K562 (cell line): ENCODE data around the gene CCDC136.

Source experiments
- CBX1 ChIP-seq: sonication (generic); IDR thresholded peaks from 2 replicates; pipeline ENCODE4 v1.6.1; 2016; ENCODE audit warnings: antibody characterized with exemption, low read depth, mild to moderate bottlenecking
- ETS2 ChIP-seq: IDR thresholded peaks from 2 replicates; pipeline ENCODE4 v1.6.1; 2016; ENCODE audit warnings: borderline replicate concordance, missing genetic modification characterization, mild to moderate bottlenecking, moderate library complexity, missing compliant biosample characterization; ENCODE audit not compliant: poor library complexity, severe bottlenecking
- GABPA ChIP-seq: fragments of 200-800 bp; sonication (Bioruptor generic); conservative IDR thresholded peaks from 2 replicates; pipeline ENCODE4 v1.6.1; 2016; ENCODE audit warnings: low read depth, missing genetic modification characterization, missing compliant biosample characterization
- HNRNPLL ChIP-seq: fragments of 200-400 bp; formaldehyde crosslinking; IDR thresholded peaks from 2 replicates; pipeline ENCODE4 v1.6.1; 2017; ENCODE audit warnings: low read length, low read depth, mild to moderate bottlenecking; ENCODE audit not compliant: poor library complexity, severe bottlenecking
- KDM2B ChIP-seq: fragments of 250-450 bp; sonication (Bioruptor Pico); IDR thresholded peaks from 2 replicates; pipeline ENCODE4 v1.8.0; 2021; ENCODE audit warnings: mild to moderate bottlenecking, moderate library complexity
- MTF1 ChIP-seq: fragments of 250-450 bp; sonication (Bioruptor Pico); IDR thresholded peaks from 2 replicates; pipeline ENCODE4 v1.9.0; 2021; ENCODE audit warnings: moderate library complexity, mild to moderate bottlenecking, inconsistent platforms, borderline replicate concordance
- PHF21A ChIP-seq: fragments of 450-650 bp; IDR thresholded peaks from 2 replicates; pipeline ENCODE4 v1.6.1; 2017; ENCODE audit warnings: low read depth, borderline replicate concordance
- POLR2AphosphoS5 ChIP-seq: IDR thresholded peaks from 2 replicates; pipeline ENCODE4 v1.6.1; 2011; ENCODE audit warnings: mild to moderate bottlenecking, low read depth, low read length, moderate library complexity; ENCODE audit not compliant: control insufficient read depth, insufficient read depth
- RCOR1 ChIP-seq, 2 experiments: IDR thresholded peaks; 2 replicates each; pipeline ENCODE4 v1.6.1; 2012; ENCODE audit warnings: low read depth in 2 of 2, low read length in 2 of 2, borderline replicate concordance in 1 of 2, improper control_type of control experiment in 1 of 2
- SMC3 ChIP-seq: conservative IDR thresholded peaks from 2 replicates; pipeline ENCODE4 v1.6.1; 2011; ENCODE audit warnings: low read depth, low read length, improper control_type of control experiment; ENCODE audit not compliant: insufficient read depth
- ZZZ3 ChIP-seq: fragments of 450-650 bp; IDR thresholded peaks from 2 replicates; pipeline ENCODE4 v1.6.1; 2016; ENCODE audit warnings: antibody characterized with exemption, mild to moderate bottlenecking, moderate library complexity
- TF ChIP-seq, protein P1 (sequence below): fragments of 450-650 bp; IDR thresholded peaks from 2 replicates; pipeline ENCODE4 v1.6.1; 2017; ENCODE audit warnings: antibody characterized with exemption, mild to moderate bottlenecking
- TF ChIP-seq, protein P2 (sequence below), 2 experiments: fragments of 450-650 bp; formaldehyde crosslinking in 1 of 2; IDR thresholded peaks; 2 replicates each; pipeline versions ENCODE4 v1.4.0 to v1.6.1; 2014 to 2020; ENCODE audit warnings: mild to moderate bottlenecking in 2 of 2, borderline replicate concordance in 1 of 2, low read depth in 1 of 2
- TF ChIP-seq, protein P3 (sequence below): sonication (generic); formaldehyde crosslinking; IDR thresholded peaks from 2 replicates; pipeline ENCODE4 v1.8.1; 2023; ENCODE audit warnings: mild to moderate bottlenecking, missing genetic modification reagents

DNA sequence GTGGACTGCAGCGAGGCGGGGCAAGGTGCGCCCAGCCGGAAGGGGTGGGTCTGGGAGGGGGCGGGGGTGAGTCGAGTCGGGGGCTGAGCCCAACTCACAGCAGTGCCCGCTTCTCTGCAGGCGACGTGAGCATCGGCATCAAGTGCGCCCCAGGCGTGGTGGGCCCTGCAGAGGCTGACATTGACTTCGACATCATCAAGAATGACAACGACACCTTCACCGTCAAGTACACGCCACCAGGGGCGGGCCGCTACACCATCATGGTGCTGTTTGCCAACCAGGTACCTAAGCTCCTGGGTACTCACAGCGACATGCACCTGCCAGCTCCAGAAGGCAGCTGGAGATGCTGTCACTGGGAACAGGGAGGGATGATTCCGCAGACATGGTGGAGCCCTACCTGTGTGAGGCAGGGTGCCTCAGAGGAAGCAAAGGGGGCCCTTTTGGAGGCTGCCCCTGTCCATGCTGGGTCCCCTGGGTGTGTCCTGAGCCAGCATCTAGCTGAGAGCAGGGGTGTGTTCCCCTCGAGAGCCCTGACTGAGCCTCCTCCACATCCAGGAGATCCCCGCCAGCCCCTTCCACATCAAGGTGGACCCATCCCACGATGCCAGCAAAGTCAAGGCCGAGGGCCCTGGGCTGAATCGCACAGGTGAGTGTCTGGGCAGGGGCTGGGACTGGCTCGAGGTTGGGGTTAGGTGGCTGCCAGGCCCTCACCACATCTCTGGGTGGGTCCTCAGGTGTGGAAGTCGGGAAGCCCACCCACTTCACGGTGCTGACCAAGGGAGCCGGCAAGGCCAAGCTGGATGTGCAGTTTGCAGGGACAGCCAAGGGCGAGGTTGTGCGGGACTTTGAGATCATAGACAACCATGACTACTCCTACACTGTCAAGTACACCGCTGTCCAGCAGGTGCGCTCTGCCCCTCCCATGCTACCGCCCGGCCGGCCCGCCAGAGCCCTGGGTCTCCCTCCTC, 51.2 kb downstream of the CCDC136 start:
- TF ChIP-seq SMC3 (no peak), MTF1 (CRISPR knock-in tag) (no peak), PHF21A (no peak), GABPA (tag) (no peak), POLR2AphosphoS5 (no peak), ETS2 (tag) (no peak), HNRNPLL (no peak), CBX1 (no peak), RCOR1 (IDR thresholded peaks at IDR 0.05; ENCODE audit: borderline replicate concordance in 1 of 2, low read depth in 2 of 2, low read length in 2 of 2) (no peak), KDM2B (no peak), ZZZ3 (no peak)
- TF ChIP-seq, protein P1, sequence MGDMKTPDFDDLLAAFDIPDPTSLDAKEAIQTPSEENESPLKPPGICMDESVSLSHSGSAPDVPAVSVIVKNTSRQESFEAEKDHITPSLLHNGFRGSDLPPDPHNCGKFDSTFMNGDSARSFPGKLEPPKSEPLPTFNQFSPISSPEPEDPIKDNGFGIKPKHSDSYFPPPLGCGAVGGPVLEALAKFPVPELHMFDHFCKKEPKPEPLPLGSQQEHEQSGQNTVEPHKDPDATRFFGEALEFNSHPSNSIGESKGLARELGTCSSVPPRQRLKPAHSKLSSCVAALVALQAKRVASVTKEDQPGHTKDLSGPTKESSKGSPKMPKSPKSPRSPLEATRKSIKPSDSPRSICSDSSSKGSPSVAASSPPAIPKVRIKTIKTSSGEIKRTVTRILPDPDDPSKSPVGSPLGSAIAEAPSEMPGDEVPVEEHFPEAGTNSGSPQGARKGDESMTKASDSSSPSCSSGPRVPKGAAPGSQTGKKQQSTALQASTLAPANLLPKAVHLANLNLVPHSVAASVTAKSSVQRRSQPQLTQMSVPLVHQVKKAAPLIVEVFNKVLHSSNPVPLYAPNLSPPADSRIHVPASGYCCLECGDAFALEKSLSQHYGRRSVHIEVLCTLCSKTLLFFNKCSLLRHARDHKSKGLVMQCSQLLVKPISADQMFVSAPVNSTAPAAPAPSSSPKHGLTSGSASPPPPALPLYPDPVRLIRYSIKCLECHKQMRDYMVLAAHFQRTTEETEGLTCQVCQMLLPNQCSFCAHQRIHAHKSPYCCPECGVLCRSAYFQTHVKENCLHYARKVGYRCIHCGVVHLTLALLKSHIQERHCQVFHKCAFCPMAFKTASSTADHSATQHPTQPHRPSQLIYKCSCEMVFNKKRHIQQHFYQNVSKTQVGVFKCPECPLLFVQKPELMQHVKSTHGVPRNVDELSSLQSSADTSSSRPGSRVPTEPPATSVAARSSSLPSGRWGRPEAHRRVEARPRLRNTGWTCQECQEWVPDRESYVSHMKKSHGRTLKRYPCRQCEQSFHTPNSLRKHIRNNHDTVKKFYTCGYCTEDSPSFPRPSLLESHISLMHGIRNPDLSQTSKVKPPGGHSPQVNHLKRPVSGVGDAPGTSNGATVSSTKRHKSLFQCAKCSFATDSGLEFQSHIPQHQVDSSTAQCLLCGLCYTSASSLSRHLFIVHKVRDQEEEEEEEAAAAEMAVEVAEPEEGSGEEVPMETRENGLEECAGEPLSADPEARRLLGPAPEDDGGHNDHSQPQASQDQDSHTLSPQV: no peak
- TF ChIP-seq, protein P2, sequence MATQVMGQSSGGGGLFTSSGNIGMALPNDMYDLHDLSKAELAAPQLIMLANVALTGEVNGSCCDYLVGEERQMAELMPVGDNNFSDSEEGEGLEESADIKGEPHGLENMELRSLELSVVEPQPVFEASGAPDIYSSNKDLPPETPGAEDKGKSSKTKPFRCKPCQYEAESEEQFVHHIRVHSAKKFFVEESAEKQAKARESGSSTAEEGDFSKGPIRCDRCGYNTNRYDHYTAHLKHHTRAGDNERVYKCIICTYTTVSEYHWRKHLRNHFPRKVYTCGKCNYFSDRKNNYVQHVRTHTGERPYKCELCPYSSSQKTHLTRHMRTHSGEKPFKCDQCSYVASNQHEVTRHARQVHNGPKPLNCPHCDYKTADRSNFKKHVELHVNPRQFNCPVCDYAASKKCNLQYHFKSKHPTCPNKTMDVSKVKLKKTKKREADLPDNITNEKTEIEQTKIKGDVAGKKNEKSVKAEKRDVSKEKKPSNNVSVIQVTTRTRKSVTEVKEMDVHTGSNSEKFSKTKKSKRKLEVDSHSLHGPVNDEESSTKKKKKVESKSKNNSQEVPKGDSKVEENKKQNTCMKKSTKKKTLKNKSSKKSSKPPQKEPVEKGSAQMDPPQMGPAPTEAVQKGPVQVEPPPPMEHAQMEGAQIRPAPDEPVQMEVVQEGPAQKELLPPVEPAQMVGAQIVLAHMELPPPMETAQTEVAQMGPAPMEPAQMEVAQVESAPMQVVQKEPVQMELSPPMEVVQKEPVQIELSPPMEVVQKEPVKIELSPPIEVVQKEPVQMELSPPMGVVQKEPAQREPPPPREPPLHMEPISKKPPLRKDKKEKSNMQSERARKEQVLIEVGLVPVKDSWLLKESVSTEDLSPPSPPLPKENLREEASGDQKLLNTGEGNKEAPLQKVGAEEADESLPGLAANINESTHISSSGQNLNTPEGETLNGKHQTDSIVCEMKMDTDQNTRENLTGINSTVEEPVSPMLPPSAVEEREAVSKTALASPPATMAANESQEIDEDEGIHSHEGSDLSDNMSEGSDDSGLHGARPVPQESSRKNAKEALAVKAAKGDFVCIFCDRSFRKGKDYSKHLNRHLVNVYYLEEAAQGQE (IDR thresholded peaks at IDR 0.05; ENCODE audit: borderline replicate concordance): no peak
- TF ChIP-seq, protein P2 (CRISPR knock-in tag; IDR thresholded peaks at IDR 0.05; ENCODE audit: low read depth): no peak
- TF ChIP-seq, protein P3, sequence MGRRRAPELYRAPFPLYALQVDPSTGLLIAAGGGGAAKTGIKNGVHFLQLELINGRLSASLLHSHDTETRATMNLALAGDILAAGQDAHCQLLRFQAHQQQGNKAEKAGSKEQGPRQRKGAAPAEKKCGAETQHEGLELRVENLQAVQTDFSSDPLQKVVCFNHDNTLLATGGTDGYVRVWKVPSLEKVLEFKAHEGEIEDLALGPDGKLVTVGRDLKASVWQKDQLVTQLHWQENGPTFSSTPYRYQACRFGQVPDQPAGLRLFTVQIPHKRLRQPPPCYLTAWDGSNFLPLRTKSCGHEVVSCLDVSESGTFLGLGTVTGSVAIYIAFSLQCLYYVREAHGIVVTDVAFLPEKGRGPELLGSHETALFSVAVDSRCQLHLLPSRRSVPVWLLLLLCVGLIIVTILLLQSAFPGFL: no peak
